HepG2 (cell line): ENCODE results near the gene LBR. TPM values are rescaled to one million over a fixed set of nuclear protein-coding genes. Genes with fewer than 3 reads are reported as not detected.

Experiments
- ATAC-seq: fragments of 200-7000 bp; cut with Tn5 transposase; 3 replicates; pipeline ENCODE4 v1.9.1; 2020; ENCODE audit warnings: mild to moderate bottlenecking, moderate library complexity
- BruUV-seq: library from RNA; stranded (reverse); fragments of 400-500 nt; replicated peaks from 2 replicates; lab custom pipeline; 2021; lab: Mats Ljungman, UMichigan
- CTCF ChIA-PET: fragments of 300-600 bp; formaldehyde crosslinking; extraction: SDS; loops from one replicate; lab custom pipeline; 2021; ENCODE audit warnings: low total read pairs, inconsistent platforms, low intra/inter-chr PET ratio; lab: Yijun Ruan, JAX
- POLR2A ChIA-PET: fragments of 350-600 bp; sonication (Branson Sonifier 250); formaldehyde crosslinking; loops from one replicate; lab custom pipeline; 2020; ENCODE audit warnings: antibody characterized with exemption, inconsistent platforms; lab: Yijun Ruan, JAX
- DNase-seq: peaks from one replicate; pipeline ENCODE4 v3.0.0-alpha.2; 2015; ENCODE audit warnings: low spot score
- FAIRE-seq: peaks from 3 replicates; lab custom pipeline; 2011; peaks lifted over from hg19 to GRCh38; lab: Jason Lieb, UNC
- H2AFZ ChIP-seq: one replicate; pipeline ENCODE4 v1.6.1; 2011; ENCODE audit warnings: low read length, inconsistent platforms
- H3K27ac ChIP-seq: fragments of 300-600 bp; 3 replicates; pipeline ENCODE4 v1.8.0; 2011; ENCODE audit warnings: mixed run types, mild to moderate bottlenecking, mixed read lengths, low read length, inconsistent platforms; ENCODE audit not compliant: insufficient read depth; ENCODE audit errors: extremely low read length
- H3K27me3 ChIP-seq, 2 experiments: fragments of 200-600 bp in 1 of 2; 2 replicates in 1 of 2; 3 replicates in 1 of 2; pipeline versions ENCODE4 v1.6.0 to v1.8.0; 2011; ENCODE audit warnings: low read length in 2 of 2, mild to moderate bottlenecking in 2 of 2, moderate library complexity in 2 of 2, inconsistent platforms in 1 of 2; ENCODE audit not compliant: insufficient read depth in 2 of 2, control insufficient read depth in 1 of 2
- H3K36me3 ChIP-seq, 2 experiments: fragments of 200-600 bp in 1 of 2; replicated peaks in 1 of 2; 2 replicates in 1 of 2; 3 replicates in 1 of 2; pipeline versions ENCODE4 v1.5.1 to v1.8.0; 2011; ENCODE audit warnings: low read length in 2 of 2, inconsistent platforms in 1 of 2; ENCODE audit not compliant: insufficient read depth in 2 of 2, control insufficient read depth in 1 of 2
- H3K4me1 ChIP-seq: 2 replicates; pipeline ENCODE4 v1.5.1; 2012; ENCODE audit warnings: low read length, inconsistent platforms; ENCODE audit not compliant: insufficient read depth
- H3K4me2 ChIP-seq: 2 replicates; pipeline ENCODE4 v1.6.0; 2011; ENCODE audit warnings: low read depth, low read length, inconsistent platforms
- H3K4me3 ChIP-seq, 3 experiments: fragments of 200-600 bp in 1 of 3; sonication (generic), shearing (Covaris generic) in 1 of 3; replicated peaks in 1 of 3; 2 replicates each; pipeline ENCODE4 v1.5.1; 2011 to 2016; ENCODE audit warnings: low read length in 3 of 3, inconsistent platforms in 2 of 3, low read depth in 2 of 3, mild to moderate bottlenecking in 2 of 3, control low read depth in 1 of 3, mixed read lengths in 1 of 3; ENCODE audit not compliant: insufficient read depth in 1 of 3
- H3K79me2 ChIP-seq: one replicate; pipeline ENCODE4 v1.6.1; 2011; ENCODE audit warnings: low read length, inconsistent platforms; ENCODE audit not compliant: insufficient read depth
- H3K9ac ChIP-seq: 2 replicates; pipeline ENCODE4 v1.6.0; 2011; ENCODE audit warnings: mild to moderate bottlenecking, low read depth, low read length, inconsistent platforms; ENCODE audit not compliant: insufficient read depth
- H3K9me3 ChIP-seq: 2 replicates; pipeline ENCODE4 v1.5.1; 2012; ENCODE audit warnings: mild to moderate bottlenecking, low read length
- H4K20me1 ChIP-seq: 2 replicates; pipeline ENCODE4 v1.6.0; 2011; ENCODE audit warnings: inconsistent platforms, mild to moderate bottlenecking, low read length, moderate library complexity; ENCODE audit not compliant: insufficient read depth
- AGO2 ChIP-seq: fragments of 200-400 bp; formaldehyde crosslinking; optimal IDR thresholded peaks from 2 replicates; pipeline ENCODE3; 2017; ENCODE audit warnings: mild to moderate bottlenecking, low read depth, low read length, moderate library complexity
- ATF2 ChIP-seq: sonication (generic); formaldehyde crosslinking; IDR thresholded peaks from 2 replicates; pipeline ENCODE4 v1.4.0; 2020; ENCODE audit warnings: missing genetic modification reagents
- FUBP1 ChIP-seq: sonication (generic); formaldehyde crosslinking; IDR thresholded peaks from 2 replicates; pipeline ENCODE4 v1.5.1; 2020; ENCODE audit warnings: missing genetic modification reagents, mild to moderate bottlenecking, borderline replicate concordance
- MAZ ChIP-seq, 2 experiments: sonication (generic) in 1 of 2; formaldehyde crosslinking in 1 of 2; IDR thresholded peaks; 2 replicates each; pipeline versions ENCODE4 v1.5.0 to v1.6.1; 2012 to 2020; ENCODE audit warnings: low read depth in 2 of 2, mild to moderate bottlenecking in 2 of 2, borderline replicate concordance in 1 of 2, improper control_type of control experiment in 1 of 2, low read length in 1 of 2, missing genetic modification reagents in 1 of 2, moderate library complexity in 1 of 2
- MBD4 ChIP-seq: IDR thresholded peaks from 2 replicates; pipeline ENCODE4 v1.6.1; 2012; ENCODE audit warnings: low read length, inconsistent platforms, borderline replicate concordance
- PHF21A ChIP-seq: sonication (generic); formaldehyde crosslinking; IDR thresholded peaks from 2 replicates; pipeline ENCODE4 v1.5.0; 2020; ENCODE audit warnings: mild to moderate bottlenecking, missing genetic modification reagents
- RARG ChIP-seq: sonication (generic); formaldehyde crosslinking; IDR thresholded peaks from 2 replicates; pipeline ENCODE4 v1.4.0; 2020; ENCODE audit warnings: low read depth, mild to moderate bottlenecking, missing genetic modification reagents
- RBM39 ChIP-seq: fragments of 200-400 bp; formaldehyde crosslinking; IDR thresholded peaks from one replicate; pipeline ENCODE4 v1.6.1; 2018; ENCODE audit warnings: antibody characterized with exemption, mild to moderate bottlenecking, low read depth, low read length; ENCODE audit not compliant: poor library complexity, severe bottlenecking
- STAG1 ChIP-seq: sonication (generic); formaldehyde crosslinking; IDR thresholded peaks from 2 replicates; pipeline ENCODE4 v1.4.0; 2020; ENCODE audit warnings: missing genetic modification reagents
- ZNF10 ChIP-seq: sonication (generic); formaldehyde crosslinking; IDR thresholded peaks from 2 replicates; pipeline ENCODE4 v1.4.0; 2020; ENCODE audit warnings: mild to moderate bottlenecking, low read depth, missing genetic modification reagents, borderline replicate concordance
- ZNF263 ChIP-seq: sonication (generic); formaldehyde crosslinking; IDR thresholded peaks from 2 replicates; pipeline ENCODE4 v1.4.0; 2020; ENCODE audit warnings: missing genetic modification reagents
- ZNF30 ChIP-seq: sonication (generic); formaldehyde crosslinking; IDR thresholded peaks from 2 replicates; pipeline ENCODE4 v1.5.0; 2020; ENCODE audit warnings: mild to moderate bottlenecking, missing genetic modification reagents
- ZNF639 ChIP-seq: conservative IDR thresholded peaks from 2 replicates; pipeline ENCODE4 v1.6.1; 2018; ENCODE audit warnings: missing genetic modification reagents
- ZNF720 ChIP-seq: sonication (generic); formaldehyde crosslinking; IDR thresholded peaks from 2 replicates; pipeline ENCODE4 v1.4.0; 2020; ENCODE audit warnings: missing genetic modification reagents
- WGBS: methylation state at CpG from one replicate; pipeline ENCODE4 v1.1.6; 2017; ENCODE audit warnings: low lambda C conversion rate; 5-methylcytosine and 5-hydroxymethylcytosine counted together
- in situ Hi-C: cut with HindIII; loops from 2 replicates; pipeline ENCODE4 v1.10.0; 2017; ENCODE audit warnings: low pct_unique_long_range_greater_than_20kb; ENCODE audit not compliant: extremely low pct_ligation_motif_present
- intact Hi-C: fragments of 100-400 bp; cut with micrococcal nuclease; formaldehyde crosslinking; loops from one replicate; pipeline ENCODE4 v1.10.0; 2022; ENCODE audit not compliant: unreplicated experiment
- polyA plus RNA-seq, 8 experiments: library from polyadenylated mRNA; depleted of rRNA in 3 of 8; stranded (reverse) in 7 of 8; unstranded in 1 of 8; fragments of >200 nt; fragmentation: Illumina TruSeq in 4 of 8; extraction: Trizol in 4 of 8; gene quantifications; 2 replicates each; pipeline versions ENCODE4 v1.2.1 to v1.2.3, GENCODE V29; 2011 to 2016; ENCODE audit warnings: low read depth in 4 of 8, missing spikeins in 1 of 8, mixed read lengths in 1 of 8; ENCODE audit not compliant: insufficient read depth in 1 of 8
- total RNA-seq, 5 experiments: library from RNA; depleted of rRNA; stranded (reverse); fragments of >200 nt; fragmentation: Illumina TruSeq; extraction: Trizol; gene quantifications; 2 replicates each; pipeline ENCODE4 v1.2.3, GENCODE V29; 2016; ENCODE audit warnings: low read depth in 1 of 5

Gene LBR
- total and polyA plus RNA-seq, 2 of the 13 experiments (the other 11 are each of a cell fraction or from before 2014, with no cell fraction given) = 38.9 to 76.7 TPM

DNA sequence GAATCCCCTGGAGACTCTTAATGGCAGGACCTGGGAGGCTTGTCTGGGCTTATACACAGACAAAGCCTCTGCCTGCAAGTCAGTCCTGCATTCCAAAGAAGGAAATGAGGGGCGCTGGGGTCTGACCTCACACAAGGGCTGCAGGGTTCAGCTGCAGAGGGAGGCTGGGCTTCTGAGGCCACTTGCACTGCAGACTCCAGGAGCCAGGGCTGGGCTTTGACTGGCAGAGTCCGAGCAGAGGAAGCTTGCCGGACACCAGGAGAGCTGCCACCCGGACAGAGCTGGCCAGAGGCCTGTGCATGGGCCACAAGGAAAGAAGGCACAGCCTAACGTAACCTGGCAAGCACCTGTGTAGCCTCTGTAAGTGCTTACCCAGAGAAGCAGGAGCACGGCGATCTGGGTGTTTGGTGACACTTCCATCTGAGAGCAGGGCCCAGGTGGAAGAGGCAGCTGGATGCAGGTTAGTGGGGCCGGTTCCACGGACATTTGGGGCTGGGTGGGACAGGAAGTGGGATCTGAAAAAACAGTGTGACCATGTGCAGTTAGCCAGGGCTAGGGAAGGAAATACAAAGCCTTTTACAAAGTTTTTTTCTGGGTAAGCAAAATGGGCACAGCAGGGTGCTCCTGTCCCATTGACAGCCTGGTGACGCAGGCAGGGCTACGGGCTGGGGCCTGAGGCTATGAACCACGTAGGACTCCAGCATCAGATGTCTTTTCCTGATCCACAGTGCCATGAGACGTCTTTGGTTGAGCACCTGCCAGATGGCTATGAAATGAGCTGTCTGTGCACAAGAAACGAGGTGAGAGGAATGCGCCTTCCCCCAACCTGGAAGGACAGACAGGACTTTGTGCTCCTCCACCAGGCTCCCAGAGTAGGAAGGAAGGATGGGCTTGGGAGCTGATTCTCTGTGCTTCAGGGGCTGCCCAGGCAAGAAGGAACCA lies 37.3 kb upstream of the LBR start (continued):
- peak; percentile 21; the same call in 1 of the 2 replicates for TF ChIP-seq ZNF263 (CRISPR knock-in tag)
- TF ChIP-seq, all 625 proteins: peak for 3

DNA sequence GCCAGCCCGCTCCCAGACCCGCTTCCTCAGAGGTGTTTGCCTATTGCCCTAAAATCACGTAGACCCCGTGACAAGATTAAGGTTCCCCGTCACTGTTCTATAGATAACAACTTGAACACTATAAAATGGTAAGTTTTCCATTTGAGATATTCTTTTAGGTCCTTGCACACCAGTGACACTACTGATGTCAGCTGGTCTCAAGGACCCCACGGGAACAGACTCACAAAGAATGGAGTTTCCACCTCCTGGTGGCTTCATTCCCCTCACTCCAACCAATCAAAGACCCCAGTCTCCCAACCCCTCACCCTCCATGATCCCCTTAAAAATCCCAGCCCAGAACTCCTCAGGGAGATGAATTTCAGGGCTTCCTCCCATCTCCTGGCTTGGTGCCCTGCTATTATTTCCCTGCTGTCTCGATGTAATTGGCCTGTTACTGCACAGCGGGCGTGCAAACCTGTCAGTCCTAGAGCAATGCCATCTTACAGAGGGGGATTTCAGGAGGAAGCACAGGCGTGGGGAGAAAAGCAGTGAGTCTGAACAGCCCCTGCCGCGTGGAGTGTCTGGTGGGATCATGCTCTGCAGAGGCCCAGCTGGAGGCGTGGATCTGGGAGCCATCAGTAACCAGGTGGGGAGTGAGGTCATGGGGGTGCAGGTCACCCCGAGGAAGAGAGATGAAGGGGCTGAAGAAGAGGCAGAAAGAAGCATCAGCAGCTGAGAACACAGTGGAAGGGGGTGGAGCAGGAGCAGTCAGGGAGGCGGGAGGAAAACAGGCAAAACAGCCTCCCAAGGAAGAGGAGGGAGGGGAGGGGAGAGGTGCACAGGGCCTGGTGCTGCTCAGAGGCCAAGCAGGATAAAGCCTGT lies 35.1 kb upstream of the LBR start:
- no peak overlapping the region for H3K4me3 ChIP-seq
- POLR2A ChIA-PET = no interaction called here
- TF ChIP-seq RBM39 = no peak
- no peak for TF ChIP-seq ZNF10 (CRISPR knock-in tag)
- TF ChIP-seq RARG (CRISPR knock-in tag) = no peak
- no peak for TF ChIP-seq ZNF720 (CRISPR knock-in tag)
- TF ChIP-seq MBD4 = no peak
- no peak for TF ChIP-seq STAG1
- TF ChIP-seq MAZ (IDR thresholded peaks at IDR 0.05; ENCODE audit: borderline replicate concordance, low read depth, low read length) = no peak
- TF ChIP-seq MAZ (CRISPR knock-in tag; IDR thresholded peaks at IDR 0.05; ENCODE audit: low read depth) = no peak
- TF ChIP-seq ZNF30 = no peak
- TF ChIP-seq ZNF639 (CRISPR knock-in tag) = no peak
- TF ChIP-seq PHF21A (CRISPR knock-in tag) = no peak
- TF ChIP-seq AGO2 = no peak
- no peak for TF ChIP-seq ATF2
- TF ChIP-seq FUBP1 (CRISPR knock-in tag) = no peak
- BruUV-seq = no TSS peak
- in situ Hi-C loops = no loop called here
- no peak for FAIRE-seq
- H3K27me3 ChIP-seq = peaks cover 5 to 46% of the 10 kb centered on the region in 2 experiments; a peak in 3 of 5 replicates
- peaks cover 47% of the 10 kb centered on the region for H3K4me1 ChIP-seq
- no peak overlapping the region; the same call in 1 of the 2 replicates for H3K4me2 ChIP-seq
- no peak for DNase-seq
- intact Hi-C loops = no loop called here
- no peak for ATAC-seq
- no peak overlapping the region for H2AFZ ChIP-seq
- H3K27ac ChIP-seq = no peak overlapping the region
- 28% methylated on average over 12 of the region's 15 CpGs for WGBS
- no peaks in the 10 kb centered on the region for H4K20me1 ChIP-seq
- no peaks in the 10 kb centered on the region for H3K79me2 ChIP-seq
- H3K36me3 ChIP-seq = no peaks in the 10 kb centered on the region
- no peak overlapping the region for H3K9ac ChIP-seq
- H3K9me3 ChIP-seq = no peaks in the 10 kb centered on the region
- CTCF ChIA-PET = no interaction called here
